GM20000 (cell line): ENCODE results near the gene LRMDA.

ENCODE experiments used
- DNase-seq: peaks from one replicate; pipeline ENCODE4 v3.0.0; 2012; ENCODE audit warnings: low spot score
- TF ChIP-seq, protein P1 (sequence below): IDR thresholded peaks from 2 replicates; pipeline ENCODE4 v1.5.1; 2012; ENCODE audit warnings: mild to moderate bottlenecking, control low read depth; ENCODE audit errors: extremely low read depth, missing control alignments

Gene LRMDA

GRCh38 chr10:75682649-75683557 lies 251.5 kb downstream of the LRMDA start:
- TF ChIP-seq, protein P1, sequence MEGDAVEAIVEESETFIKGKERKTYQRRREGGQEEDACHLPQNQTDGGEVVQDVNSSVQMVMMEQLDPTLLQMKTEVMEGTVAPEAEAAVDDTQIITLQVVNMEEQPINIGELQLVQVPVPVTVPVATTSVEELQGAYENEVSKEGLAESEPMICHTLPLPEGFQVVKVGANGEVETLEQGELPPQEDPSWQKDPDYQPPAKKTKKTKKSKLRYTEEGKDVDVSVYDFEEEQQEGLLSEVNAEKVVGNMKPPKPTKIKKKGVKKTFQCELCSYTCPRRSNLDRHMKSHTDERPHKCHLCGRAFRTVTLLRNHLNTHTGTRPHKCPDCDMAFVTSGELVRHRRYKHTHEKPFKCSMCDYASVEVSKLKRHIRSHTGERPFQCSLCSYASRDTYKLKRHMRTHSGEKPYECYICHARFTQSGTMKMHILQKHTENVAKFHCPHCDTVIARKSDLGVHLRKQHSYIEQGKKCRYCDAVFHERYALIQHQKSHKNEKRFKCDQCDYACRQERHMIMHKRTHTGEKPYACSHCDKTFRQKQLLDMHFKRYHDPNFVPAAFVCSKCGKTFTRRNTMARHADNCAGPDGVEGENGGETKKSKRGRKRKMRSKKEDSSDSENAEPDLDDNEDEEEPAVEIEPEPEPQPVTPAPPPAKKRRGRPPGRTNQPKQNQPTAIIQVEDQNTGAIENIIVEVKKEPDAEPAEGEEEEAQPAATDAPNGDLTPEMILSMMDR = no peak
- no peak for DNase-seq

GRCh38 chr10:75685187-75685586 lies 253.8 kb downstream of the LRMDA start:
- no peak for DNase-seq
- TF ChIP-seq, protein P1 = no peak

GRCh38 chr10:75688506-75689300 lies 257.3 kb downstream of the LRMDA start:
- no peak for DNase-seq
- TF ChIP-seq, protein P1 = no peak

DNA sequence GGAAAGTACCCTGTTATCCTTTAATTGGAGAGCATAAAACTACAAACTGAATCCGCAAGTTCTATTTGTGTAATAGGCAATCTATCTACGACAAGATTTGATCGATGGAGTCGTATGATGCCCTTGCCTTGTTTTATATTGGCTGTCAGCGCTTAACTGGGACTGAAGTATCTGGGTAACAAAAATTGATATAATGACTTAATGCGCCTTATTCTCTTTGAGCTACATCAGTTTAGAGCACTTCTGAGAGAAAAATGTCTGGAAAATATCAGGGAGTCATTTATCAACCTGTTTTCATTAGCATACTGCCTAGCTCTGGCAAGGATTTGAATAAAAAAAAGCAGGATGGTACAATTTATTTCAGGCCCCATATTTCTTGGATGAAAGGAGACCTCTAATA lies 262.1 kb downstream of the LRMDA start:
- TF ChIP-seq, protein P1 = no peak
- DNase-seq = no peak

GRCh38 chr10:75694269-75694668 lies 262.8 kb downstream of the LRMDA start:
- DNase-seq = no peak
- TF ChIP-seq, protein P1 = no peak

DNA sequence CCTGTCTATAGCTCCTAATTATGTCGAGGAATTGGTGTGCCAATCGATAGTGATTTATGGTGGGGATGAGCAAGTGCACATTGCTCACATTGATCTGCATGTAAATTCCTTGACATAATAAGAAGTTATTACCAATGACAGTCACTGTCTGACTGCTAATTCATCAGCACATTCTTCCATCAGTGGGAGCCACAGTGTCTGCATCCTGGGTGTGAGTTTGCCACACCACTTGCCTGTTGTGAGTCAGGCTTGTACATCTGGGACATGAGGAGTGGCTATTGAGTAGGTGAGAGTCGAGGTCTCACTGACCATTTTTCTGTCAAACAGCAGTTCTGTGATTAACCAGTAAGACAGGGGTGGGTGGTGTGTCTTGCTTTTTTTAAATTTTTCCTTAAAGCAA lies 263.4 kb downstream of the LRMDA start:
- DNase-seq = no peak
- TF ChIP-seq, protein P1 = no peak

- DNase-seq = no peak
These were observed 264.6 kb downstream of the LRMDA start for GRCh38 chr10:75695994-75696393.

More at GRCh38 chr10:75695994-75696393, 264.6 kb downstream of the LRMDA start:
- TF ChIP-seq, protein P1 = no peak
